ENCODE measurements around the gene SMARCA2. TPM values are rescaled to one million over a fixed set of nuclear protein-coding genes. Genes with fewer than 3 reads are reported as not detected.

The SMARCA2 gene
- total and polyA plus RNA-seq, 9 of the 15 experiments (the other 6 are each of a cell fraction or from before 2014, with no cell fraction given) = 8.0 to 34.8 (median 25.5) TPM

DNA sequence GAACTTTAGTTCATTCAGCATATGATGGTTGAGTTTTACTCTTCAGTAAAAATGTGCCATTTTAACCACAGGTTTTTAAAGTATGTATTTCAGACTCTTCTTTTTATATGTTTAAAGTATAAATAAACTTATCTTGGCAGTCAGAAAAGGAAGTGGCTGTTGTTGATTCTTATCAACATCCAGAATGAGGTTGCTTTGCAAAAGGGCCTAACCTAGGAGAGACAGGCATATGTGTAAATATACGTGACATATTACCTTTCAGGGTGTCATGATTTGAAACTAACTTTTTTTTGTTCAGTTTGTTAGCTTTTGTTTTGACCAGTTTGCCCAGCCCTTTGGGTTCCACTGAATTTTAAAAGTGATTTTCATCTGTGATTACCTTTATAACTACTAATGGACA lies 7.4 kb downstream of the SMARCA2 start (continued):
- TF ChIP-seq SPI1 (IDR thresholded peaks at IDR 0.05; ENCODE audit: borderline replicate concordance, low read depth, low read length) (peak; percentile 26; the same call in 1 of the 2 replicates), SOX6 (IDR thresholded peaks at IDR 0.05) (peak; percentile 65; the same call in 1 of the 2 replicates), MCM7 (IDR thresholded peaks at IDR 0.05) (no peak), NR2F6 (CRISPR knock-in tag; IDR thresholded peaks at IDR 0.05) (no peak), SRSF3 (IDR thresholded peaks at IDR 0.05; ENCODE audit: insufficient read depth, low read length) (no peak), MEIS2 (IDR thresholded peaks at IDR 0.05; ENCODE audit: partially characterized antibody) (peak; percentile 79)

DNA sequence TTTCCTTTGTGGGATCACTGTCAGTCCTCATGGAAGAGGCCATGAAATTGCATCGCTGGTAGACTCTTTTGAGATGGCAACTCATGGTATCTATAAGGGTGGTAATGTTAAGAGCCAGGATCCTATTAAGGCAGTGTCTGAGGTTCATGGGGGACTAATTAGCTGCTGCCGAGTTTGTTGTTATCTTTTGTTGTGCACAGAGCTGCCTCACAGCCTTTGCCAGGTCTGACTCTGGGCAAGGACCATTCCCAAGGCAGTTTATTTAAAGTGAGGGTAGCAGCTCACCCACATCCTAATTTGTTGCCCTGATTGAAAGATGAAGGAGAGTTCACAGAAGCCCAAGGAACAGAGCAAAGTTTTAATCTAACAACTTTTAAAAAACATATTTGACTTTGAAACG lies 7.9 kb downstream of the SMARCA2 start:
- H3K27me3 ChIP-seq (ENCODE audit: control insufficient read depth in 2 of 2, insufficient read depth in 2 of 2, low read length in 2 of 2) = no peaks in the 10 kb centered on the region
- ATAC-seq (peak; percentile 11; the same call in 1 of the 3 replicates), DNase-seq (ENCODE audit: extremely low read depth in 1 of 4, low spot score in 3 of 4) (no peak), FAIRE-seq (peak; percentile 49)
- WGBS (ENCODE audit: insufficient coverage, low coverage, missing lambda C conversion rate) = 6% methylated on average over 3 of the region's 3 CpGs
- in situ Hi-C loops (cut with MboI) = no loop called here
- H4K20me1 ChIP-seq (replicated peaks; ENCODE audit: control insufficient read depth, insufficient read depth, low read length) = no peaks in the 10 kb centered on the region
- H2AFZ ChIP-seq (ENCODE audit: low read depth, low read length) = no peak overlapping the region
- no peak overlapping the region for H3K4me3 ChIP-seq
- POLR2A ChIA-PET = interaction anchor here (1.0 kb wide), 1 partner anchor 8 kb away, joined by 3 read pairs; the partner anchor contains the start of gene SMARCA2
- H3K79me2 ChIP-seq (ENCODE audit: control insufficient read depth, insufficient read depth, low read length) = peaks cover 100% of the 10 kb centered on the region
- CTCF ChIA-PET (ENCODE audit: low intra/inter-chr PET ratio) = no interaction called here
- peak overlapping the region; percentile 78 for H3K27ac ChIP-seq (ENCODE audit: extremely low read depth, low read depth, low read length)
- TF ChIP-seq BRF1 (IDR thresholded peaks at IDR 0.05; ENCODE audit: borderline replicate concordance, extremely low read depth, insufficient read length) (no peak), PTRF (tag; IDR thresholded peaks at IDR 0.05) (no peak), TARDBP (IDR thresholded peaks at IDR 0.05) (no peak), HDAC2 (IDR thresholded peaks at IDR 0.05) (no peak), ZNF696 (CRISPR knock-in tag; conservative IDR thresholded peaks at IDR 0.05) (no peak), SRSF7 (optimal IDR thresholded peaks at IDR 0.05; ENCODE audit: low read depth, low read length) (no peak), HDAC8 (tag; IDR thresholded peaks at IDR 0.05) (no peak), HNRNPH1 (optimal IDR thresholded peaks at IDR 0.05; ENCODE audit: low read depth, low read length) (no peak), TOE1 (IDR thresholded peaks at IDR 0.05; ENCODE audit: borderline replicate concordance) (no peak), TOE1 (CRISPR knock-in tag; IDR thresholded peaks at IDR 0.05; ENCODE audit: borderline replicate concordance, low read depth) (no peak), RFX1 (IDR thresholded peaks at IDR 0.05) (no peak), CBX2 (IDR thresholded peaks at IDR 0.05; ENCODE audit: insufficient read depth, low read length, poor library complexity, severe bottlenecking) (no peak), PPARD (CRISPR knock-in tag; IDR thresholded peaks at IDR 0.05) (no peak), ZNF75A (CRISPR knock-in tag; IDR thresholded peaks at IDR 0.05) (no peak)
- TF ChIP-seq, protein P1, sequence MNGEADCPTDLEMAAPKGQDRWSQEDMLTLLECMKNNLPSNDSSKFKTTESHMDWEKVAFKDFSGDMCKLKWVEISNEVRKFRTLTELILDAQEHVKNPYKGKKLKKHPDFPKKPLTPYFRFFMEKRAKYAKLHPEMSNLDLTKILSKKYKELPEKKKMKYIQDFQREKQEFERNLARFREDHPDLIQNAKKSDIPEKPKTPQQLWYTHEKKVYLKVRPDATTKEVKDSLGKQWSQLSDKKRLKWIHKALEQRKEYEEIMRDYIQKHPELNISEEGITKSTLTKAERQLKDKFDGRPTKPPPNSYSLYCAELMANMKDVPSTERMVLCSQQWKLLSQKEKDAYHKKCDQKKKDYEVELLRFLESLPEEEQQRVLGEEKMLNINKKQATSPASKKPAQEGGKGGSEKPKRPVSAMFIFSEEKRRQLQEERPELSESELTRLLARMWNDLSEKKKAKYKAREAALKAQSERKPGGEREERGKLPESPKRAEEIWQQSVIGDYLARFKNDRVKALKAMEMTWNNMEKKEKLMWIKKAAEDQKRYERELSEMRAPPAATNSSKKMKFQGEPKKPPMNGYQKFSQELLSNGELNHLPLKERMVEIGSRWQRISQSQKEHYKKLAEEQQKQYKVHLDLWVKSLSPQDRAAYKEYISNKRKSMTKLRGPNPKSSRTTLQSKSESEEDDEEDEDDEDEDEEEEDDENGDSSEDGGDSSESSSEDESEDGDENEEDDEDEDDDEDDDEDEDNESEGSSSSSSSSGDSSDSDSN (IDR thresholded peaks at IDR 0.05; ENCODE audit: borderline replicate concordance in 1 of 2, low read depth in 2 of 2, low read length in 2 of 2) = no peak
- H3K36me3 ChIP-seq (ENCODE audit: control insufficient read depth, insufficient read depth, low read length) = peaks cover 3% of the 10 kb centered on the region; the same call in 2 of the 3 replicates
- H3K4me2 ChIP-seq (ENCODE audit: insufficient read depth, low read length) = peak overlapping the region; percentile 66; the same call in 1 of the 2 replicates
- H3K9me1 ChIP-seq (ENCODE audit: control insufficient read depth, insufficient read depth, low read length) = no peaks in the 10 kb centered on the region
- intact Hi-C loops (cut with micrococcal nuclease) = no loop called here
- H3K4me1 ChIP-seq (replicated peaks in 1 of 2; ENCODE audit: control insufficient read depth in 2 of 2, insufficient read depth in 2 of 2, low read length in 2 of 2) = peaks cover 3 to 51% of the 10 kb centered on the region in 2 experiments; a peak in 4 of 5 replicates
- no TSS peak for BruUV-seq (replicated peaks)
- peak overlapping the region; percentile 50 to 58; a peak in 3 of 4 replicates for H3K9ac ChIP-seq (ENCODE audit: insufficient read depth in 1 of 2, low read depth in 2 of 2, low read length in 2 of 2)
- H3K9me3 ChIP-seq (replicated peaks; ENCODE audit: control insufficient read depth, insufficient read depth, low read depth, low read length) = no peaks in the 10 kb centered on the region

All from K562 (cell line).